T-helper 17 cell (primary cell): ENCODE measurements around the gene UBE3C. TPM values are rescaled to one million over a fixed set of nuclear protein-coding genes. Genes with fewer than 3 reads are reported as not detected.

Experiments
- ATAC-seq: fragments of 150-1000 bp; cut with Tn5 transposase; 2 replicates; pipeline ENCODE4 v1.10.0; 2021; ENCODE audit warnings: mild to moderate bottlenecking, moderate library complexity
- DNase-seq, 3 donors: peaks; one replicate each; pipeline versions ENCODE4 v3.0.0 to v3.0.0-alpha.2; 2020 to 2021
- H3K9me3 ChIP-seq: one replicate; pipeline ENCODE4 v1.7.0; 2013; ENCODE audit warnings: low read length, mild to moderate bottlenecking; ENCODE audit not compliant: control insufficient read depth, poor library complexity, severe bottlenecking
- H3K27ac Mint-ChIP-seq: one replicate; pipeline ENCODE4 v1.8.0; 2022; ENCODE audit warnings: mild to moderate bottlenecking, moderate library complexity, mixed read lengths
- H3K27me3 Mint-ChIP-seq: one replicate; pipeline ENCODE4 v1.8.0; 2022; ENCODE audit warnings: mixed read lengths
- H3K36me3 Mint-ChIP-seq: one replicate; pipeline ENCODE4 v1.8.0; 2022; ENCODE audit warnings: low read depth, mixed read lengths
- H3K4me1 Mint-ChIP-seq: one replicate; pipeline ENCODE4 v1.8.0; 2022; ENCODE audit warnings: mild to moderate bottlenecking, mixed read lengths
- H3K4me3 Mint-ChIP-seq: one replicate; pipeline ENCODE4 v1.8.0; 2022; ENCODE audit warnings: mild to moderate bottlenecking, moderate library complexity, mixed read lengths
- total RNA-seq, 4 donors: library from RNA in 2 of 4; stranded (reverse) in 2 of 4; gene quantifications; one replicate each; pipeline ENCODE4 v1.2.3 and lab custom pipeline; 2022 to 2026

The UBE3C gene
- total RNA-seq, 2 donors from 2014 or later: 48.0 to 51.7 TPM

DNA sequence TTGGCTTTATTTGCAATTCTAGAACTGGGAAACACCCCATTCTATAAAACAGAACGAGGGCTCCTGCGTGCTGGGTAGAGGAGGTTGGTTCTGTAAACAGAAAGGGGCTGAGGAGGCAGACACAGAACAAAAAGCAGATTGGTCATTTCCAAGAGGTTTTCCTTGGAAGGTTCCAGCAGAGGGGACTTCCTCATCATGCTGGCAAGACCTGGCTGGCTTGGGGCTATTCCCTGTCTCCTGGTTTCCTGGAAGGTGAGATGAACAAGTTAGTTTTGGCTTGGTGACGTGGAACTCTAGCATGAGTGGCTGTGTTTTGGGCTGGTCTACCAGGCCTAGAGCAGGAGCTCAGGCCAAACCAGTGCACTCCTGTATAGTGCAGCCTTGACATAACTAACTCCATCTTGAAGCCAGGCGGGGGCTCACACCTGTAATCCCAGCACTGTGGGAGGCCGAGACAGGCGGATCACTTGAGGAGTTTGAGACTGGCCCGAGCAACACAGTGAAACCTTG is 172.0 kb downstream of the UBE3C start:
- H3K36me3 Mint-ChIP-seq: no peaks in the 10 kb centered on the region
- H3K4me3 Mint-ChIP-seq: no peak overlapping the region
- DNase-seq (no peak), ATAC-seq (no peak)
- no peaks in the 10 kb centered on the region for H3K9me3 ChIP-seq
- peaks cover 6% of the 10 kb centered on the region for H3K4me1 Mint-ChIP-seq
- peak overlapping the region; percentile 45 for H3K27ac Mint-ChIP-seq
- no peaks in the 10 kb centered on the region for H3K27me3 Mint-ChIP-seq

DNA sequence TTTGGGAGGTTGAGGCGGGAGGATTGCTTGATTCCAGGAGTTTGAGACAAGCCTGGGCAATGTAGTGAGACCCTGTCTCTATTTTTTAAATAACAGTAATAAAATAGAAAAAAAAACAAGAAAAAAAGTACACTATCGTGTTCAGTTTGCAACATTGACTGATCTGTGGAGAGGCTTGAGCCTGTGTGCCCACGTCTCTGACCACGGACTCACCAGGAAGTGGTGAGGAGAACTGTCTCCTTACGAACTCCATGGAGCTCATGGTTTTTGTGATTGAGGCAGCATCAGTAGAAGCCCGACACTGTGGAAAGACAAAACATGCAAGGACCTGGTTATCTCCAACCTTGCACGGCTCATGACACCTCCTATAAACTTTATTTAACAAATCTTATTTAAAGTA is 174.2 kb downstream of the UBE3C start:
- Mint-ChIP-seq H3K27ac (no peak overlapping the region), H3K27me3 (no peaks in the 10 kb centered on the region)

DNA sequence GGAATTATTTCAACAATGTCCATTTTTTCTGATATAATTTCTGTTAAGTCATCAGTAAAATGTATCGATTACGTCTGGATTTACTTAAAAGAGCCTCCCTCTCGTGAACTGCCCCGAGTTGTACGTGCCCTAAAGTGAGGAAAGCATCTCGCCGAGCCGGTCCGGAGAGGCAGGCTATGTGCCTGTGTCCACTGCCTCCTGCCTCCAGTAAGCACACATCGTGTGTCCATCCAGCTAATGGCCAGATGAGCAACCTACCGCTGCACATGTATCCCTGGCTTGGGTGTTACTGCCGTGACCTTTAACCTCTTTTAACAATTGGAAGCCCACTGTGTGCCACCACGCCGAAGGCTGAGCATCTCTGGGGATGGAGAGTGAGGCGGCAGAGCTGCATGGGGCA is 174.9 kb downstream of the UBE3C start:
- Mint-ChIP-seq H3K27ac (no peak overlapping the region), H3K36me3 (no peaks in the 10 kb centered on the region), H3K4me1 (peaks cover 7% of the 10 kb centered on the region), H3K4me3 (no peak overlapping the region), H3K27me3 (no peaks in the 10 kb centered on the region)
- DNase-seq (no peak), ATAC-seq (no peak)
- no peaks in the 10 kb centered on the region for H3K9me3 ChIP-seq

More for the DNA sequence above, 174.2 kb downstream of the UBE3C start:
- ATAC-seq (no peak), DNase-seq (no peak)
- no peaks in the 10 kb centered on the region for H3K9me3 ChIP-seq
- H3K4me3 Mint-ChIP-seq: no peak overlapping the region
- H3K4me1 Mint-ChIP-seq: peaks cover 4% of the 10 kb centered on the region
- H3K36me3 Mint-ChIP-seq: no peaks in the 10 kb centered on the region

DNA sequence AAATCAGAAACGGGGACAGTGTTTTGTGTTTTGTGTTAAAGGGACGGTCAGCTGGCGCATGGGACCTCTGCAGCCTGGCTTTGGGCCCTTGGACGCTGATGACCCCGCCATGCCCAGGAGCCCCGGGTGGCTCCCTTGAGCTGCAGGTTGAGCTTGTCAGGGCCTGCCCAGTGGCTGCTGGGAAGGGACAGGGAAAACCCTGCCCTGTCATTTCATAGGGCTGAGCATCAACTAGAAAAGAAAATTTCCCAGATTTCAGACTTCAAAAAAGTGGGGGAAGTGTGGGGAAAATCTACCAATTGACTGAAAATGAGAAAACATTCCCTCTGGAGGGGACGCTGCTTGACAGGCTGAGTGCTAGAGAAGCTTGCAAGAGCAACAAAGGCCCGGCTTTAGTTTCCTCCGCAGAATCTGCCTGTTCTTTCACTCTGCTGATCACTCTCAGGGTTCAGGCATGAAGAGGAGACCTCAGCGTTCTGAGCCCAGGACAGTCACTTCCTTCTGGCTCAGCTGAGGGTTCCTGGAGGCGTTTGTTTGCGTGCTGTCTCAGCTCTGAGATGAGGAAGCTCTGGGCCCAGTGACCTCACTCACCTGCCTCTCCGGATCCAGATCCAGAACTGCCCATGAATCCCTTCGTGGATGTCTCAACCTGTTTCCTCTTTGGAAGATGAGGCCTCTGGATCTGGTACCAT is 179.4 kb downstream of the UBE3C start:
- H3K36me3 Mint-ChIP-seq: no peaks in the 10 kb centered on the region
- peaks cover 8% of the 10 kb centered on the region for H3K4me1 Mint-ChIP-seq
- no peaks in the 10 kb centered on the region for H3K9me3 ChIP-seq
- DNase-seq: no peak
- peak overlapping the region; percentile 24 for H3K27ac Mint-ChIP-seq
- H3K27me3 Mint-ChIP-seq: no peaks in the 10 kb centered on the region
- peak; percentile 51 for ATAC-seq
- H3K4me3 Mint-ChIP-seq: no peak overlapping the region

Other genes with a start within 250 kb of the UBE3C start
- 10 to 100 TPM; 47.3 to 53.0 TPM for gene LMBR1, start 245.7 kb upstream of the UBE3C start, total RNA-seq
- gene NOM1, start 189.2 kb upstream of the UBE3C start, total RNA-seq: 10 to 100 TPM; 31.3 to 35.8 TPM
- gene MNX1, start 128.3 kb upstream of the UBE3C start, total RNA-seq: under 1 TPM; 0.15 to 0.21 TPM
- gene DNAJB6, start 198.1 kb downstream of the UBE3C start, total RNA-seq: 100 to 1,000 TPM; 266 to 278 TPM